ENCODE data around the gene RNF138. TPM values are rescaled to one million over a fixed set of nuclear protein-coding genes. Genes with fewer than 3 reads are reported as not detected.

The RNF138 gene
- total and polyA plus RNA-seq, 2 donors (not counting 1 experiment from before 2014, with no cell fraction given) = 15.8 to 24.6 TPM

DNA sequence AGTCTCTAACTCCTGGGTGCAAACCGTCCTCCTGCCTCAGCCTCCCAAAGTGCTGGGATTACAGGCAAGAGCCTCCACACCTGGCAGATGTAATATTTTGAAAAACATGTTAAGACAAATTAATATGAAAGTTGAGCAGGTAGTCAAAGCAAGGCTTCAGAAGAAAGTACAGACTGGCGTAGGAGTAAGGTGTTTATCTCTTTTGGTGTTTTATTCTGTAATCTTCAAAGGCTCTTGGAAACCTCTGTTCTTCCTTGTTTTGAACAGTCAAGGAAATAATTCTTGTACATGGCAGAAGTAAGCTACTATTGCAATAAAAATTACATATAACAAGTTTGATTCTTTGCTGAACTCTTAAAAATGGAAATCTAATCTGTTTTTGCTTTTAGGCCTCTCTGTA is 5.3 kb downstream of the RNF138 start:
- TF ChIP-seq EZH2 (IDR thresholded peaks at IDR 0.05; ENCODE audit: low read length, missing control alignments) = no peak
- TF ChIP-seq, protein P1, sequence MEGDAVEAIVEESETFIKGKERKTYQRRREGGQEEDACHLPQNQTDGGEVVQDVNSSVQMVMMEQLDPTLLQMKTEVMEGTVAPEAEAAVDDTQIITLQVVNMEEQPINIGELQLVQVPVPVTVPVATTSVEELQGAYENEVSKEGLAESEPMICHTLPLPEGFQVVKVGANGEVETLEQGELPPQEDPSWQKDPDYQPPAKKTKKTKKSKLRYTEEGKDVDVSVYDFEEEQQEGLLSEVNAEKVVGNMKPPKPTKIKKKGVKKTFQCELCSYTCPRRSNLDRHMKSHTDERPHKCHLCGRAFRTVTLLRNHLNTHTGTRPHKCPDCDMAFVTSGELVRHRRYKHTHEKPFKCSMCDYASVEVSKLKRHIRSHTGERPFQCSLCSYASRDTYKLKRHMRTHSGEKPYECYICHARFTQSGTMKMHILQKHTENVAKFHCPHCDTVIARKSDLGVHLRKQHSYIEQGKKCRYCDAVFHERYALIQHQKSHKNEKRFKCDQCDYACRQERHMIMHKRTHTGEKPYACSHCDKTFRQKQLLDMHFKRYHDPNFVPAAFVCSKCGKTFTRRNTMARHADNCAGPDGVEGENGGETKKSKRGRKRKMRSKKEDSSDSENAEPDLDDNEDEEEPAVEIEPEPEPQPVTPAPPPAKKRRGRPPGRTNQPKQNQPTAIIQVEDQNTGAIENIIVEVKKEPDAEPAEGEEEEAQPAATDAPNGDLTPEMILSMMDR (conservative IDR thresholded peaks at IDR 0.05 in 1 of 2, IDR thresholded peaks at IDR 0.05 in 1 of 2; ENCODE audit: low read depth in 1 of 2, low read length in 2 of 2) = no peak
- DNase-seq (ENCODE audit: low read depth in 2 of 2) = no peak
- Histone ChIP-seq H3K27ac (ENCODE audit: insufficient read depth, low read length) (no peak overlapping the region), H2AFZ (ENCODE audit: low read length) (no peak overlapping the region), H3K79me2 (ENCODE audit: control insufficient read depth, insufficient read depth, low read length) (peaks cover 74% of the 10 kb centered on the region), H3K9me3 (ENCODE audit: control insufficient read depth, insufficient read depth, low read depth, low read length) (no peaks in the 10 kb centered on the region), H3K4me3 (replicated peaks in 1 of 4; ENCODE audit: control extremely low read depth in 1 of 4, insufficient read depth in 1 of 4, low read depth in 3 of 4, low read length in 4 of 4) (no peak overlapping the region), H4K20me1 (ENCODE audit: control insufficient read depth, extremely low read depth, insufficient read depth, low read length) (no peaks in the 10 kb centered on the region), H3K27me3 (ENCODE audit: control insufficient read depth, insufficient read depth, low read length) (no peaks in the 10 kb centered on the region), H3K4me2 (ENCODE audit: extremely low read depth, insufficient read depth, low read length) (no peak overlapping the region), H3K36me3 (ENCODE audit: control insufficient read depth, insufficient read depth, low read length) (no peaks in the 10 kb centered on the region), H3K9ac (ENCODE audit: insufficient read depth, low read length) (no peak overlapping the region), H3K4me1 (ENCODE audit: control insufficient read depth, extremely low read depth, insufficient read depth, low read length) (no peaks in the 10 kb centered on the region)

DNA sequence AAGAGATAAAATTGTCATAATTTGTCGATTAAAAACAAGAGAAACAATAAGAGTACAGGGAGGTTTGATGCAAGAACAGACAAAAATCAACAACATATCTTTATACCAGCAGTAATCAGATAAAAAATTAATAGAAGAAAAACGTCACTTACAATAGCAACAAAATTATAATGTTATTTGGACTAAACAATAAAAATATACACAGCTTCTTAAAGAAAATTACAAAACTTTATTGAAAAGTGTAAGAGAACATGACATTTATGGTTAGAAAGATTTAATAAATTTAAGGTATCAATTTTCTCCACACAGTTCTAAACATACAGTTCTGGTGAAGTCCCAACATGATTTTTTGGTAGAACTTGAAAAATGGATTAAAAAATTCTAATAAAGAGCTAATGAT is 12.8 kb downstream of the RNF138 start:
- H3K27ac ChIP-seq (ENCODE audit: insufficient read depth, low read length) = no peak overlapping the region
- no peaks in the 10 kb centered on the region for H3K9me3 ChIP-seq (ENCODE audit: control insufficient read depth, insufficient read depth, low read depth, low read length)
- TF ChIP-seq, protein P1 (conservative IDR thresholded peaks at IDR 0.05 in 1 of 2, IDR thresholded peaks at IDR 0.05 in 1 of 2; ENCODE audit: low read depth in 1 of 2, low read length in 2 of 2) = no peak
- no peak for TF ChIP-seq EZH2 (IDR thresholded peaks at IDR 0.05; ENCODE audit: low read length, missing control alignments)

DNA sequence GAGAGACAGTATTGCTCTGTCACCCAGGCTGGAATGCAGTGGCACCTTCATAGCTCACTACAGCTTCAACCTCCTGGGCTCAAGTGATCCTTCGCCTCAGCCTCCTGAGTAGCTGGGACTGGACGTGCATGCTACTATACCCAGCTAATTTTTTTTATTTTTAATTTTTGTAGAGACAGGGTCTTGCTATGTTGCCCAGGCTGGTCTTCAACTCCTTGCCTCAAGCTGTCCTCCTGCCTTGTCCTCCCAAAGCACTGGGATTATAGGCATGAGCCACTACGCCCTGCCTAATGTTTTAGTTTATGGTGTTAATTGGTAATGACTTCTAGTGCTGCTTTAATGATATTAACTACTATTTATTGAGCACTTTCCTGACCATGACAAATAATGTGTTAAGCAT is 18.3 kb downstream of the RNF138 start:
- Histone ChIP-seq H3K4me1 (ENCODE audit: control insufficient read depth, extremely low read depth, insufficient read depth, low read length) (no peaks in the 10 kb centered on the region), H3K79me2 (ENCODE audit: control insufficient read depth, insufficient read depth, low read length) (peaks cover 38% of the 10 kb centered on the region), H3K27ac (ENCODE audit: insufficient read depth, low read length) (no peak overlapping the region), H4K20me1 (ENCODE audit: control insufficient read depth, extremely low read depth, insufficient read depth, low read length) (no peaks in the 10 kb centered on the region), H3K4me2 (ENCODE audit: extremely low read depth, insufficient read depth, low read length) (no peak overlapping the region), H3K9me3 (ENCODE audit: control insufficient read depth, insufficient read depth, low read depth, low read length) (no peaks in the 10 kb centered on the region), H3K9ac (ENCODE audit: insufficient read depth, low read length) (no peak overlapping the region), H3K4me3 (replicated peaks in 1 of 4; ENCODE audit: control extremely low read depth in 1 of 4, insufficient read depth in 1 of 4, low read depth in 3 of 4, low read length in 4 of 4) (no peak overlapping the region), H3K27me3 (ENCODE audit: control insufficient read depth, insufficient read depth, low read length) (no peaks in the 10 kb centered on the region), H3K36me3 (ENCODE audit: control insufficient read depth, insufficient read depth, low read length) (no peaks in the 10 kb centered on the region), H2AFZ (ENCODE audit: low read length) (no peak overlapping the region)
- DNase-seq (ENCODE audit: low read depth in 2 of 2) = no peak
- no peak for TF ChIP-seq EZH2 (IDR thresholded peaks at IDR 0.05; ENCODE audit: low read length, missing control alignments)
- TF ChIP-seq, protein P1 (conservative IDR thresholded peaks at IDR 0.05 in 1 of 2, IDR thresholded peaks at IDR 0.05 in 1 of 2; ENCODE audit: low read depth in 1 of 2, low read length in 2 of 2) = no peak

More for the DNA sequence above, 12.8 kb downstream of the RNF138 start:
- no peak overlapping the region for H3K9ac ChIP-seq (ENCODE audit: insufficient read depth, low read length)
- H3K4me2 ChIP-seq (ENCODE audit: extremely low read depth, insufficient read depth, low read length) = no peak overlapping the region
- DNase-seq (ENCODE audit: low read depth in 2 of 2) = no peak
- no peaks in the 10 kb centered on the region for H3K36me3 ChIP-seq (ENCODE audit: control insufficient read depth, insufficient read depth, low read length)
- H2AFZ ChIP-seq (ENCODE audit: low read length) = no peak overlapping the region
- no peaks in the 10 kb centered on the region for H3K27me3 ChIP-seq (ENCODE audit: control insufficient read depth, insufficient read depth, low read length)
- no peaks in the 10 kb centered on the region for H3K4me1 ChIP-seq (ENCODE audit: control insufficient read depth, extremely low read depth, insufficient read depth, low read length)
- H3K79me2 ChIP-seq (ENCODE audit: control insufficient read depth, insufficient read depth, low read length) = peaks cover 50% of the 10 kb centered on the region
- no peak overlapping the region for H3K4me3 ChIP-seq (replicated peaks in 1 of 4; ENCODE audit: control extremely low read depth in 1 of 4, insufficient read depth in 1 of 4, low read depth in 3 of 4, low read length in 4 of 4)
- no peaks in the 10 kb centered on the region for H4K20me1 ChIP-seq (ENCODE audit: control insufficient read depth, extremely low read depth, insufficient read depth, low read length)

Measured in fibroblast of lung (primary cell).